SH-SY5Y (cell line): Measurements from ENCODE around the gene VDR.

Experiments used
- GATA2 ChIP-seq: IDR thresholded peaks from 2 replicates; pipeline ENCODE4 v1.6.1; 2011; ENCODE audit warnings: mild to moderate bottlenecking, low read depth, low read length
- GATA3 ChIP-seq: IDR thresholded peaks from 2 replicates; pipeline ENCODE4 v1.6.1; 2011; ENCODE audit warnings: low read depth, mild to moderate bottlenecking, low read length, moderate library complexity

The VDR gene

DNA sequence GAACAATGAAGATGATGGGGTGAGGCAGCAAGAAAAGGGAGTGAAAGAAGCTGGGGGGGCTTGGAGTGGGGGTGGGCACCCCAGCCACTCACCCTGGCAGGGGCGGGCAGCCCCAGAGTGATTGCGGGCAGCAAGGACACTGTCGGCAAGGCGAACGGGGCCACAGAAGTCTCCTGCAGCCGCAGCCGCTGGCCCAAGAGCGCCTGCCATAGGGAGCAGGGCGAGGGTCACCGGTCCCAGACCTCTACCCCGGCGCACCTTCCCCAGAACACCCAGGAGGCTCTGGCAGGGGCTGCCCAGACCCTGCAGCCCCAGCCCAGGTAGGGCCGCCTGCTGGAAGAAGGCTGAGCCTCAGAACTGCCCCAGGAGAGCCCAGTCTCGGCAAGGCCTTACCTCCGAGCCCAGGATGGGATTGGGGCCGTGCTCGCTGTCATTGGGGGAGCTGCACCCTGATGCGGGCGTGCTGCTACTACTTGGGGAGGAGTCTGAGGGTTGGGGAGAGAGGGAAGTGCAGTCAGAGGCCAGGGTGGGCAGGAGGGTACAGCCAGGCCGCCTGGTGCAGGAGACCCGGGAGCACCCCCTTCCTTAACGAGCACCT lies 108.9 kb downstream of the VDR start:
- TF ChIP-seq GATA3 (no peak), GATA2 (no peak)

DNA sequence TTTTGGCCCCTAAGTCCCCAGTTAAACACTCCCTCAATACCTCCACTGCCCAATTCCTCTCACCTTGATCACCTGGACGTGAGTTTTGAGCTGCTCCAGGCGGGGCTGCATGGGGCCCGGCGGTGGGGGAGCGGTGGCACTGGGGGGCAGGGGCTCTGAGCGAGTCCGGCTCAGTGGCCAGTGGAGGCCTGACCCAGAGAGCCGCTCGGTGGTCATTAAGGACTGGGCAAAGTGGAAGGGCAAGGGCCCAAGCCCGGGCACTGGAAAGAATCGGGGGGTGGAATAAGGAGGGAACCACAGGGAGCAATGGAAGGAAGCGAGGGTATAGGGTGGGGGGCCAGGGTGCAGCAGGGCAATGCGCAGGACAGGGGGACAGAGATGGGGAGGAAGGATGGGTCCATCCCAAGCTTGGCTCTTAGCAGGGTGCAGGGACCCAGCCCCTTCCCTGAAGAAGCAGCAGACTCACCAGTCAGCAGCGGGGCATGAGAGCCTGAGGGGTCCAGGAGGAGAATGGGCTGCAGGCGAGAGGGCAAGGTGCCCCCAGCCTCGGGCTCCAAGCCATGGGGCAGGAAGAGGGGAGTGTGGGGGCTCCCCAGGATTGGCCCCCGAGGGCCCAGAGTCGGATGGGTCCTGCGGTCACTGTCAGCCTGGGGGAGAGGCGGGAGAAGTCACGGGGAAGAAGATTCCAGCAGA lies 109.5 kb downstream of the VDR start:
- no peak for TF ChIP-seq GATA3
- TF ChIP-seq GATA2: no peak

DNA sequence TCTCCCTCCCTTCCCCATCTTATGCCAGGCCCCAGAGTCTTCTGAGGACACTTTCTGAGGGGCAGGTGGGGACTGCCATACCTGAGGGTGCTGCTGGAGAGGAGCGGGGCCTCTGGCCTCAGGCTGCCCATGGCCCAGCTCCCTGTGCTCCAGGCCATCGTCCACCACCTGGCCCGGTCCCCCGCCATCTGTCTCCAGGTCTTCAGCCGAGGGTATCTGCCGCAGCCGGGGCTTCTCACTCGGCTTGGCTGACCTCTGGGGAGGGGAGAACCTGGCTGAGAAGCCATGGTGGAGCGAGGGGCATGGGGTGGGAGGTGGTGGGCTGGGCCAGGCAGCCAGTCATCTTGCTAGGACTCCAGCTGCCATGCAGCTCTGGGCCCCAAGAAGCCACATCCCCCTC lies 110.1 kb downstream of the VDR start:
- TF ChIP-seq GATA3: no peak

DNA sequence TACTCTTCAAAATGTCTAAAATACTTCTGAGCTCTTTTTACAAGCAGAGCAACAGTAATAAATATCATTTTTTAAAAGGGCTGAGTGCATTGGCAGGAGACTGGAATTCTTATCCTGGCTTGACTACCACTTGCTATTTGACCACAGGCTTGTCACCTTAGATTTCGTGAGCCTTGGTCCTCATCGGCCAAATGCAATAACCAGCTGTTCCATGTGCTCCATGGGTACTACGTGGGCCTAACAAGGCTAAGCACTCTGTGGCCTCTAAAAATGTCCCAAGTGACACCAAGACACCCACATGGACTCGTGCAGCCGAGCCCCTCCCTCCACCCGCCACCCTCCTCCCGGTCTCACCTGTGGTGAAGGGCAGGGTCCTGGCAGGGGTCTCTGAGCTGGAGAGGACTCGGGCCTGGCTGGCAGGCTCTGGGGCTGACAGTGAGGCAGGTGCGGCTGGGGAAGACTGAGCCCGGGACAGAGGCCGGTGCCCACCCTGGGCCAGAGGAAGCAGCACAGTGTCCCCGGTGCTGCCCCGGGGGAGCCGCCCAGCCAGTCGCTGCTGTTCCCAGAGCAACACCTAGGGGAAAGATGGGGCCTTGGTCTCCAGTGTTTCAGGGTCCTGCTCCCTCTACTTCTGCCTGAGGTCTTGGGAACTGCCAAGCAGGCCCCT lies 111.6 kb downstream of the VDR start:
- TF ChIP-seq GATA3: no peak
- TF ChIP-seq GATA2: no peak

DNA sequence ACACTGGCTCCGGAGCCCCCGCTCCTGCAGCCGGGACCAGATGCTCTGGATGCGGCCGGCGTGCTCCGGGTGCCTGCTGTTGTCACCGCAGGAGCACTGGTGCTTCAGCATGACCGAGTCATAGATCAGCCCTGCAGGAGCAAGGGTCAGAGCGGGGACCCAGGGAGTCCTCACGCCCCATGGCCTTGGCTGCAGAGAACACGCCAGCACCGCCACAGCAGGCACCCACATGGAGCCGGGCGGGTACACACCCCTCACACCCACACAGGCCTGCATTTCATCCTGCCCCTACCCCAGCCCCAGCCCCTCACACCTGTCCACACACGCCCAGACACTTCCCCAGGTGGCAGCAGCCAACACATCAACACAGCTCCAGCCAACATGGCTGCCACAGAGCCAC lies 112.9 kb downstream of the VDR start:
- no peak for TF ChIP-seq GATA2
- TF ChIP-seq GATA3: no peak
